HFFc6 (cell line): ENCODE data around the gene LYST. TPM values are rescaled to one million over a fixed set of nuclear protein-coding genes. Genes with fewer than 3 reads are reported as not detected.
A peak's percentile ranks its signal among the peaks of the same experiment; 100 is the strongest.
"Not testable (repeated sequence)": the region's sequence is repeated elsewhere in the genome, so short reads cannot be mapped to it uniquely, and the experiment has no call there.

Experiments
- DNase-seq: peaks from one replicate; pipeline ENCODE4 v3.0.0-alpha.2; 2018
- H3K27ac Mint-ChIP-seq: 2 replicates; pipeline ENCODE4 v1.8.0; 2020; ENCODE audit warnings: mild to moderate bottlenecking, mixed read lengths
- H3K27me3 Mint-ChIP-seq: 2 replicates; pipeline ENCODE4 v1.8.0; 2021; ENCODE audit warnings: mild to moderate bottlenecking, moderate library complexity, mixed read lengths; ENCODE audit not compliant: insufficient read depth
- H3K36me3 Mint-ChIP-seq: 2 replicates; pipeline ENCODE4 v1.8.0; 2021; ENCODE audit warnings: low read depth, mixed read lengths
- H3K4me1 Mint-ChIP-seq: 2 replicates; pipeline ENCODE4 v1.8.0; 2020; ENCODE audit warnings: low read depth, mixed read lengths
- H3K4me3 Mint-ChIP-seq: 2 replicates; pipeline ENCODE4 v1.8.0; 2020; ENCODE audit warnings: mild to moderate bottlenecking, moderate library complexity, mixed read lengths
- H3K9me3 Mint-ChIP-seq: 2 replicates; pipeline ENCODE4 v1.8.0; 2020; ENCODE audit warnings: mild to moderate bottlenecking, mixed read lengths
- CTCF ChIP-seq: fragments of 200-600 bp; sonication (generic); IDR thresholded peaks from 2 replicates; pipeline ENCODE4 v1.5.0; 2021; ENCODE audit warnings: antibody characterized with exemption, mild to moderate bottlenecking
- total RNA-seq, 6 experiments: library from RNA; stranded (reverse); fragmentation: NEBNext Ultra II Directional; extraction: Animal tissue kit (Norgen Biotek cat#: 25700); gene quantifications; 2 replicates in 1 of 6; 3 replicates in 5 of 6; pipeline ENCODE4 v1.2.3, GENCODE V29; 2021

LYST gene
- total RNA-seq, 6 experiments from 2014 or later, result 13.2 to 18.9 (median 15.4) TPM

GRCh38 chr1:235640580-235640979 lies 226.1 kb downstream of the LYST start:
- H3K4me3 Mint-ChIP-seq, result no peak overlapping the region
- no peaks in the 10 kb centered on the region for H3K9me3 Mint-ChIP-seq
- H3K4me1 Mint-ChIP-seq, result peaks cover 7% of the 10 kb centered on the region; the same call in 1 of the 2 replicates
- H3K27ac Mint-ChIP-seq, result no peak overlapping the region
- H3K36me3 Mint-ChIP-seq, result no peaks in the 10 kb centered on the region
- no peak for TF ChIP-seq CTCF
- DNase-seq, result no peak
- peaks cover 42% of the 10 kb centered on the region for H3K27me3 Mint-ChIP-seq

GRCh38 chr1:235639226-235640205 lies 227.2 kb downstream of the LYST start:
- Mint-ChIP-seq H3K36me3 (no peaks in the 10 kb centered on the region), H3K4me1 (peaks cover 7% of the 10 kb centered on the region; the same call in 1 of the 2 replicates), H3K9me3 (no peaks in the 10 kb centered on the region), H3K27ac (no peak overlapping the region), H3K27me3 (peaks cover 36% of the 10 kb centered on the region), H3K4me3 (no peak overlapping the region)
- TF ChIP-seq CTCF, result no peak
- DNase-seq, result no peak

DNA sequence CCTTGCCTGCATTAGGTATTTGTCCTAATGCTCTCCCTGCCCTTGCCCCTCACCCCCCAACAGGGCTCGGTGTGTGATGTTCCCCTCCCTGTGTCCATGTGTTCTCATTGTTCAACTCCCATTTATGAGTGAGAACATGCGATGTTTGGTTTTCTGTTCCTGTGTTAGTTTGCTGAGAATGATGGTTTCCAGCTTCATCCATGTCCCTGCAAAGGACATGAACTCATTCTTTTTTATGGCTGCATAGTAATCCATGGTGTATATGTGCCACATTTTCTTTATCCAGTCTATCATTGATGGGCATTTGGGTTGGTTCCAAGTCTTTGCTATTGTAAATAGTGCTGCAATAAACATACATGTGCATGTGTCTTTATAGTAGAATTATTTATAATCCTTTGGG lies 228.1 kb downstream of the LYST start:
- not testable (repeated sequence) for H3K27ac Mint-ChIP-seq, H3K4me1 Mint-ChIP-seq, H3K4me3 Mint-ChIP-seq

DNA sequence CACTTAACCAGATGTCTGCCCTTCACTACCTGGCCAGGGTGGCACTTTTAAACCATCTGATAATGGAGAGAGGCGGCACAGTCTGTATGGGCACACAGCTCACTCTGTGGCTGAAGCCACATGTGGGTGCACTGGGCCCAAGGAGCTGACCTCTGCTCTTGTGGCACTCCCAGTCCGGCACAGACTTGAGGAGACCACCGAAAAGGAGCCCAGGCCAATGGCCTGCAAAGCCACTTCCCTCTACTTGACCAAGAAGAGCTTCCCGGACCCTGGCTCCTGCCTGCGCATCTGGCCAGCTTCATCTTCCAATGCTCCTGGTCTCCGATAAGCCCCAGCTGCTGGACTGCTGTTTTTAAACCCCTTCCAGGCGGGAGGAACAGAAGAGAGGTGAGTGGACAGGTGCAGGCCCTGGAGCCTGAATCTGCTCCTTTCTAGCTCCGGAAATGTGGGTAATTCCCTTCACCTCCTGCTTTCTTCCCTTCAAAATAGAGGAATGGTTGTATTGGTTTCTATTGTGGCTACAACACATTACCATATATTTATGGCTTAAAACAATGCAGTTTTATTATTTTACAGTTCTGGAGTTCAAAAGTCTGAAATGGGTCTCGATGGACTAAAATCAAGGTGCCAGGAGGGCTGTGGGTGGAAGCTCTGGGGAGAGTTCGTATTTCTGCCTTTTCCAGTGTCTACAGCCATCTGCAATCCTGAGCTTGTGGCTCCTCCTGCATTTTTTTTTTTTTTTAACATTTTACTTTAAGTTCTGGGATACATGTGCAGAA lies 228.8 kb downstream of the LYST start:
- no peak for DNase-seq
- H3K9me3 Mint-ChIP-seq, result no peaks in the 10 kb centered on the region
- no peak overlapping the region for H3K4me3 Mint-ChIP-seq

More for the DNA sequence above, 228.1 kb downstream of the LYST start:
- H3K9me3 Mint-ChIP-seq, DNase-seq, H3K36me3 Mint-ChIP-seq: not testable (repeated sequence)
- peaks cover 31% of the 10 kb centered on the region for H3K27me3 Mint-ChIP-seq

DNA sequence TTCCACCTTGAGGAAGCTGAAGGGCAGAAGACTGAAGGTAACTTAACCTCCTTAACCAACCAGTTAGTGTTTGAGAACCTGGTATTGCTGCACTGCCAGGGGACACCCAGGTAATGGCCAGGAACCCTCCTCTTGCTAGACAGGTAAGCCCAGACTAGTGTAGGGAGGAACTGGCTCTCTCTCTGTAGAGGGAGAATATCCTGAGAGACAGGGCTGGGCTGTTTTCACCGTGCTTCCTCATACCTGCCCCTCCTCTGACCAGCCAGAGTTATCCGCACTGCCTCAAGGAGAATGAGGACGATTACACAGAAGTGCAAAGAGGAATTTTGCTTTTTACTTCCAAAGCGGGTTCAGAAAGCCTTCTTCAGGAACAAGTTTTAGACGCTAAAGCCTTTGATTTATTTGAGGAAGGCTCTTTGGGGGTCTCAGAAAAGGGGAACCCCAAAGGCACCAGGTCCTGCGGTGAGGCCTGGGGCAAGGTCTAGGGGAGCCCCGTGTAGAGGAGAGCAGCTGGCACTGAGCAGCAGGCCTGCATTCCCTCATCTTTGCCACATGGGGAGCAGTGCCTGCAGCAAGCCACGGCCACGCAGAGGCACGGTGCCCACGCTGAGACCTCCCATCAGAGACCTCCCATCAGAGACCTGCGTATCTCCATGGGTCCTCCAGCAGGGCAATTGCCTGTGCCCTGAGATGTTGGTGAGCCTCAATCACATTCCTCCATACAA lies 230.6 kb downstream of the LYST start:
- H3K4me1 Mint-ChIP-seq, result peaks cover 17% of the 10 kb centered on the region
- TF ChIP-seq CTCF, result peak; percentile 47
- H3K36me3 Mint-ChIP-seq, result no peaks in the 10 kb centered on the region
- peaks cover 21% of the 10 kb centered on the region for H3K27me3 Mint-ChIP-seq
- no peak overlapping the region for H3K27ac Mint-ChIP-seq
- H3K4me3 Mint-ChIP-seq, result no peak overlapping the region
- H3K9me3 Mint-ChIP-seq, result no peaks in the 10 kb centered on the region
- DNase-seq, result no peak

More for the DNA sequence above, 228.8 kb downstream of the LYST start:
- Mint-ChIP-seq H3K27ac (no peak overlapping the region), H3K36me3 (no peaks in the 10 kb centered on the region), H3K27me3 (peaks cover 27% of the 10 kb centered on the region), H3K4me1 (peaks cover 11% of the 10 kb centered on the region)
- TF ChIP-seq CTCF, result no peak
